ENCODE results near the gene SERP1.

DNA sequence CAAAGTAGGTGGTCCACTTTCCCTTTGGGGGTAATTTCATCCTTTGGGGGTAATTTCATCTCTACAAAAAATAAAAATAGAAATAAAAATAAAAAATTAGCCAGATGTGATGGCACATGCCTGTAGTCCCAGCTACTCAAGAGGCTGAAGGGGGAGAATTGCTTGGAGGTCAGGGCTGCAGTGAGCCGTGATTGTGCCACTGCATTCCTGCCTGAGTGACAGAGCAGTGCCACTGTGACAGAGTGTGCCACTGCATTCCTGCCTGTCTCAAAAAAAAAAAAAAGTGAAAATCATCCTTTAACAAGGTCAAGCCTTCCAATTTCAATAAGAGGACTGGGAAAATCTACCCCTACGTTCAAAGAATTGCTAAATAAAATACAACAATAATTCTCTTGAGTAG, 22.8 kb downstream of the SERP1 start:
- TF ChIP-seq POLR2A (IDR thresholded peaks at IDR 0.05; ENCODE audit: low read depth) (no peak), POLR2AphosphoS5 (IDR thresholded peaks at IDR 0.05) (no peak)

Measured in esophagus muscularis mucosa (tissue), 2 donors.